RWPE1 (cell line): Measurements from ENCODE around the gene SYCN.

ENCODE experiments used
- CTCF ChIA-PET: fragments of 350-600 bp; sonication (Branson Sonifier 250); formaldehyde crosslinking; extraction: SDS; loops from one replicate; lab custom pipeline; 2021; lab: Yijun Ruan, JAX
- POLR2A ChIA-PET: fragments of 400-600 bp; formaldehyde crosslinking; extraction: SDS; loops from one replicate; lab custom pipeline; 2020; ENCODE audit warnings: antibody characterized with exemption; ENCODE audit not compliant: low non-redundant PET; lab: Yijun Ruan, JAX
- DNase-seq: peaks from one replicate; pipeline ENCODE4 v3.0.0; 2012; ENCODE audit warnings: low spot score
- H3K27ac ChIP-seq: fragments of 450-650 bp; 2 replicates; pipeline ENCODE4 v1.5.1; 2017
- TF ChIP-seq, protein P1 (sequence below): fragments of 450-650 bp; conservative IDR thresholded peaks from 2 replicates; pipeline ENCODE4 v1.5.1; 2017; ENCODE audit warnings: low read depth, mild to moderate bottlenecking

SYCN gene, protein sequence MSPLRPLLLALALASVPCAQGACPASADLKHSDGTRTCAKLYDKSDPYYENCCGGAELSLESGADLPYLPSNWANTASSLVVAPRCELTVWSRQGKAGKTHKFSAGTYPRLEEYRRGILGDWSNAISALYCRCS

DNA sequence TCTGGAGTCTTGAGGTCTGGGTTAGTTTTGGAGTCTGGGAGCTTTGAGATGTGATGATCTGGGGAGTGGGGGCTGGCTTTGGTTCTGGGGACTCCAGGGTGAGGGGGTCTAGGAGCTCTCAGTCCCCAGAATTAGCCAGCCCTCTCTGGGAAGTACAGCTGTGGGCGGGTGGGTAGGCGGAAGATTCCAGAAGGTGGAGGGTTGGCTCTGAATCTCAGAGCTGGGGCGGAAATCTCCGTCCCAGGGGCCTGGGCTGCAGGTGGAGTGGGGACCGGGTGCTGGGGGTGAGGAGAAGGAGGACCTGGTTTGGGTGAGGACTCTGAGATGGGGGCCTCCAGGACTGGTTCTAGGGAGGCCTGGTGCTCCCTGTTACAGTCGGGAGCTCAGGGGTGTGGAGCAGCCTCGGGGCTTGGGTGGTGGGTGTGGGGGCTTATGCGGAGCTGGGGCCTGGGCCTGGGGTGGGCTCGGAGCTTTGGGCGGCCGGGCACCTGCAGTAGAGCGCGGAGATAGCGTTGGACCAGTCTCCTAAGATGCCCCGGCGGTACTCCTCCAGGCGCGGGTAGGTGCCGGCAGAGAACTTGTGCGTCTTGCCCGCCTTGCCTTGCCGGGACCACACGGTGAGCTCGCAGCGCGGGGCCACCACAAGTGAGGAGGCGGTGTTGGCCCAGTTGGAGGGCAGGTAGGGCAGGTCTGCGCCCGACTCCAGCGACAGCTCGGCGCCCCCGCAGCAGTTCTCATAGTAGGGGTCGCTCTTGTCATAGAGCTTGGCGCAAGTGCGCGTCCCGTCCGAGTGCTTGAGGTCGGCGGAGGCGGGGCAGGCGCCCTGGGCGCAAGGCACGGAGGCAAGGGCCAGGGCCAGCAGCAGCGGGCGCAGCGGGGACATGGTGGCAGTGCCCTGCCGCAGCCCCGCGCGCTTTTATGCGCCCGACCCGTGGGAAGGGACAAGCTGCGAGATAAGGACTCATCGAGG, at the start of gene SYCN:
Gene SYCN (minus strand): TSS at position 892 of the 970 bp plus-strand sequence. CDS start 9 bp downstream, at position 883.
- no peak for DNase-seq
- TF ChIP-seq, protein P1, sequence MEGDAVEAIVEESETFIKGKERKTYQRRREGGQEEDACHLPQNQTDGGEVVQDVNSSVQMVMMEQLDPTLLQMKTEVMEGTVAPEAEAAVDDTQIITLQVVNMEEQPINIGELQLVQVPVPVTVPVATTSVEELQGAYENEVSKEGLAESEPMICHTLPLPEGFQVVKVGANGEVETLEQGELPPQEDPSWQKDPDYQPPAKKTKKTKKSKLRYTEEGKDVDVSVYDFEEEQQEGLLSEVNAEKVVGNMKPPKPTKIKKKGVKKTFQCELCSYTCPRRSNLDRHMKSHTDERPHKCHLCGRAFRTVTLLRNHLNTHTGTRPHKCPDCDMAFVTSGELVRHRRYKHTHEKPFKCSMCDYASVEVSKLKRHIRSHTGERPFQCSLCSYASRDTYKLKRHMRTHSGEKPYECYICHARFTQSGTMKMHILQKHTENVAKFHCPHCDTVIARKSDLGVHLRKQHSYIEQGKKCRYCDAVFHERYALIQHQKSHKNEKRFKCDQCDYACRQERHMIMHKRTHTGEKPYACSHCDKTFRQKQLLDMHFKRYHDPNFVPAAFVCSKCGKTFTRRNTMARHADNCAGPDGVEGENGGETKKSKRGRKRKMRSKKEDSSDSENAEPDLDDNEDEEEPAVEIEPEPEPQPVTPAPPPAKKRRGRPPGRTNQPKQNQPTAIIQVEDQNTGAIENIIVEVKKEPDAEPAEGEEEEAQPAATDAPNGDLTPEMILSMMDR: no peak
- ChIA-PET CTCF (interaction anchor here (0.6 kb wide), 1 partner anchor 12 kb away, joined by 3 read pairs; no protein-coding TSS in a partner anchor), POLR2A (no interaction called here)
- H3K27ac ChIP-seq: no peak within 1 kb of the TSS

DNA sequence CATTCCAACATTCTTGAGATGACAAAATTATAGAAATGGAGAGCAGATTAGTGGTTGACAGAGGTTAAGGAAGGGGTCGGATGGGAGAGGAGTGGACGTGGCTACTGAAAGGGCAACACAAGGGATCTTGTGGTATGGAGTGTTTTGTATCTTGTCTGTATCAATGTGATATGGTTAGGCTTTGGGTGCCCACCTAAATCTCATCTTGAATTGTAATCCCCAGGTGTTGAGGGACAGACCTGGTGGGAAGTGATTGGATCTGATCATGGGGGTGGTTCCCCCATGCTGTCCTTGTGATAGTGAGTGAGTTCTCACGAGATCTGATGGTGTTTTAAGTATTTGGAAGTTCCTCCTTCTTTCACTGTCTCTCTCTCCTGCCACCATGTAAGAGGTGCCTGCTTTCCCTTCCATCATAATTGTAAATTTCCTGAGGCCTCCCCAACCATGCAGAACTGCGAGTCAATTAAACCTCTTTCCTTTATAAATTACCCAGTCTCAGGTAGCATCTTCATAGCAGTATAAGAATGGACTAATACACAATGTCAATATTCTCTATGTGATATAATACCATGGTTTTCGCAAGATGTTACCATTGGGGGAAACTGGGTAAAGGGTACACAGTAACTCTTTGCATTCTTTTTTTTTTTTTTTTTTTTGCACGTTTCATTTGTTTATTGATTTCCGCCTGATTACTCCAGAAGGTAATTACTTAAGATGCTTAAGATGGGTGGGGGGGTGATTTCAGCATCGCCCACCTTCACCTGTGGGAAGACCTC, 49.5 kb upstream of the SYCN start:
- CTCF ChIA-PET: interaction anchor here (0.6 kb wide), 1 partner anchor 50 kb away, joined by 4 read pairs; no protein-coding TSS in a partner anchor
- POLR2A ChIA-PET: no interaction called here
- no peak overlapping the region for H3K27ac ChIP-seq
- TF ChIP-seq, protein P1: no peak
- DNase-seq: no peak

DNA sequence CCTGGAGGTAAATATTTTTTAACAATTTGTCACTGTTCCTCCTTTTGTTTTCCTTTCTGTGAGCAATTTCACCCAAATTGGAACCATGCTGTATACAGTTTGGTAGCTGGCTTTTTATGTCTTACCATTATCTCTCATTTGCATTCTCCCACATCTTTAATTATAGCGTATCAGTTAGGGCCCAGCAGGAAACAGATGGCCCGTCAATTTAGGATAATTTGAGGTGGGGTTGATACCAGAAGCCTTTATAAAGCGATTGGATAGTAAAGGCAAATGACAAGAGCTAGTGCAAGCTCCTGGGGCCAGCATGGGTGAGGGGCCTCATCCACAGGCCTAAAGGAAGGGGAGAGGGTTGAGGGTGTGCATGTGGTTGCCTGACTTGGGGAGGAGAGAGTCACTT, 48.4 kb upstream of the SYCN start:
- ChIA-PET CTCF (no interaction called here), POLR2A (no interaction called here)
- DNase-seq: no peak
- TF ChIP-seq, protein P1: no peak
- H3K27ac ChIP-seq: no peak overlapping the region

DNA sequence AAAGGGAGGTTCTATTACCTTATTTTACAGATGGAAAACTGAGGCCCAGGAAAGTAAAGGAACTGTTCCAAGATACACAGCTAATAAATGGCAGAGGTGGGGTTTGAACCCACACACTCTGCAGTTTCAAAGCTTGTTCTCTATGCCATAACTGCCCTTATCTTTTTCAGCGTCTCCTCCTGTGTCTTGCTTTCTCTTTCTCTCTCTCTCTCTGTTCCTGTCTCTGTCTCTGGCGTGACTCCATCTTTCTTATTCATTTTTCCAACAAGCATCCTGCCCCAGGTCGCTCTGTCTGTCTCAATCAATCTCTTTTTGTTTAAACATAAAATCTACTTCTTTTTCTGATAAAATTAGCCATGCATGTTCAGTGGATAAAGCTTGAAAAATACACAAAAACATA, 47.8 kb upstream of the SYCN start:
- TF ChIP-seq, protein P1: no peak
- POLR2A ChIA-PET: no interaction called here
- DNase-seq: no peak
- no peak overlapping the region for H3K27ac ChIP-seq
- CTCF ChIA-PET: interaction anchor here (1.1 kb wide), 1 partner anchor 142 kb away, joined by 5 read pairs; no protein-coding TSS in a partner anchor

DNA sequence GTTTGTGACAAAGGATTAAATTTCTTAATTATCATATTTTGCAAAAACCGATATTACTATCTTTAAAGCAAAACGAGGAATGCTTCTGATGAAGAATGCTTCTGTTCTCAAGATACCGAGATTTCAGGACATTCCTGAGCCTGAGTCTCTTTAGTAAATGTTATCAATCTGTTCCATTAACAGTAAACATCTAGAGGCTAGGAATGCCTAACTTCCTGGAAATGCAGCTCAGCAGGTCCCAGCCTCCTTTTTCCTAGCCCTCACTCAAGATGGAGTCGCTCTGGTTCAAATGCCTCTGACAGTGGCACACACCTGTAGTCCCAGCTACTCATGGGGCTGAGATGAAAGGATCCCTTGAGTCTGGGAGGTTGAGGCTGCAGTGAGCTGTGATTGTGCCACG, 47.0 kb upstream of the SYCN start:
- DNase-seq: no peak
- H3K27ac ChIP-seq: no peak overlapping the region
- CTCF ChIA-PET: interaction anchor here (1.1 kb wide), 1 partner anchor 141 kb away, joined by 5 read pairs; no protein-coding TSS in a partner anchor
- TF ChIP-seq, protein P1: no peak
- POLR2A ChIA-PET: no interaction called here

DNA sequence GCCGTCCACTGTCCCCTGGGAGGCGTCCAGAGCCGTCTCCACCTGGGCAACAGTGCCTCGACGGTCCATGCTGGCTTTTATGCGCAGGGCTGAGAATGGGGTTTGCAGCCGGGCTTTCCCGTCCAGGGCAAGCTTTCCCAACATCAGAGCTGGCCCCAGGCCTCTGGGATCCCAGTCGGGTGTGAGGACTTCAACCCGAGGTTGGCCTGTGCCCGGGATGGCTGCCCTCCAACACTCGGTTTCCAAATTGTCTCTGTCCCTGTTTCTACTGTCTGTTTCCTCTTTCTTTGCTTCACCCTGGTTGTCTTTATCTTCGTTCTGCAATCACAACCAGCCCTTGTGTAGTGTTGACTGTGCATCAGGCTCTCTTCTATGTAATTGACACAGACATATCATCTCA, 44.7 kb upstream of the SYCN start, which contains the start of gene IFNL4:
Gene IFNL4 (minus strand): TSS at position 51 of the 400 bp plus-strand sequence.
- TF ChIP-seq, protein P1: no peak
- no peak within 1 kb of the TSS for H3K27ac ChIP-seq
- POLR2A ChIA-PET: no interaction called here
- CTCF ChIA-PET: no interaction called here
- DNase-seq: no peak
